Activated CD8-positive, alpha-beta memory T cell treated with anti-CD3 and anti-CD28 coated beads, Interleukin-2, amount 10 ng/mL, durations not matched to agents 7 days and 5 days (primary cell): Measurements from ENCODE around the gene CWC27. TPM values are rescaled to one million over a fixed set of nuclear protein-coding genes. Genes with fewer than 3 reads are reported as not detected.
A peak's percentile ranks its signal among the peaks of the same experiment; 100 is the strongest.

ENCODE experiments used
- ATAC-seq: fragments of 150-1000 bp; cut with Tn5 transposase; one replicate; pipeline ENCODE4 v1.10.0; 2021; ENCODE audit warnings: moderate library complexity
- CTCF ChIA-PET: fragments of 350-600 bp; sonication (Branson Sonifier 250); formaldehyde crosslinking; loops from one replicate; lab custom pipeline; 2021; ENCODE audit warnings: antibody characterized with exemption; lab: Charles Lee
- DNase-seq: peaks from one replicate; pipeline ENCODE4 v3.0.0-alpha.2; 2020
- H3K27ac Mint-ChIP-seq: one replicate; pipeline ENCODE4 v1.8.0; 2021; ENCODE audit warnings: mild to moderate bottlenecking, mixed read lengths
- H3K27me3 Mint-ChIP-seq: one replicate; pipeline ENCODE4 v1.8.0; 2021; ENCODE audit warnings: mixed read lengths
- H3K36me3 Mint-ChIP-seq: one replicate; pipeline ENCODE4 v1.8.0; 2021; ENCODE audit warnings: mild to moderate bottlenecking, mixed read lengths
- H3K4me1 Mint-ChIP-seq: one replicate; pipeline ENCODE4 v1.8.0; 2021; ENCODE audit warnings: mixed read lengths
- H3K4me3 Mint-ChIP-seq: one replicate; pipeline ENCODE4 v1.8.0; 2021; ENCODE audit warnings: mild to moderate bottlenecking, moderate library complexity, mixed read lengths
- H3K9me3 Mint-ChIP-seq: one replicate; pipeline ENCODE4 v1.8.0; 2022; ENCODE audit warnings: low read depth, mixed read lengths
- total RNA-seq, 2 experiments: library from RNA; stranded (reverse); gene quantifications; one replicate each; pipeline ENCODE4 v1.2.3, GENCODE V29; 2021

CWC27 gene, protein sequence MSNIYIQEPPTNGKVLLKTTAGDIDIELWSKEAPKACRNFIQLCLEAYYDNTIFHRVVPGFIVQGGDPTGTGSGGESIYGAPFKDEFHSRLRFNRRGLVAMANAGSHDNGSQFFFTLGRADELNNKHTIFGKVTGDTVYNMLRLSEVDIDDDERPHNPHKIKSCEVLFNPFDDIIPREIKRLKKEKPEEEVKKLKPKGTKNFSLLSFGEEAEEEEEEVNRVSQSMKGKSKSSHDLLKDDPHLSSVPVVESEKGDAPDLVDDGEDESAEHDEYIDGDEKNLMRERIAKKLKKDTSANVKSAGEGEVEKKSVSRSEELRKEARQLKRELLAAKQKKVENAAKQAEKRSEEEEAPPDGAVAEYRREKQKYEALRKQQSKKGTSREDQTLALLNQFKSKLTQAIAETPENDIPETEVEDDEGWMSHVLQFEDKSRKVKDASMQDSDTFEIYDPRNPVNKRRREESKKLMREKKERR
- 10 to 100 TPM; 24.2 to 27.0 TPM for total RNA-seq

DNA sequence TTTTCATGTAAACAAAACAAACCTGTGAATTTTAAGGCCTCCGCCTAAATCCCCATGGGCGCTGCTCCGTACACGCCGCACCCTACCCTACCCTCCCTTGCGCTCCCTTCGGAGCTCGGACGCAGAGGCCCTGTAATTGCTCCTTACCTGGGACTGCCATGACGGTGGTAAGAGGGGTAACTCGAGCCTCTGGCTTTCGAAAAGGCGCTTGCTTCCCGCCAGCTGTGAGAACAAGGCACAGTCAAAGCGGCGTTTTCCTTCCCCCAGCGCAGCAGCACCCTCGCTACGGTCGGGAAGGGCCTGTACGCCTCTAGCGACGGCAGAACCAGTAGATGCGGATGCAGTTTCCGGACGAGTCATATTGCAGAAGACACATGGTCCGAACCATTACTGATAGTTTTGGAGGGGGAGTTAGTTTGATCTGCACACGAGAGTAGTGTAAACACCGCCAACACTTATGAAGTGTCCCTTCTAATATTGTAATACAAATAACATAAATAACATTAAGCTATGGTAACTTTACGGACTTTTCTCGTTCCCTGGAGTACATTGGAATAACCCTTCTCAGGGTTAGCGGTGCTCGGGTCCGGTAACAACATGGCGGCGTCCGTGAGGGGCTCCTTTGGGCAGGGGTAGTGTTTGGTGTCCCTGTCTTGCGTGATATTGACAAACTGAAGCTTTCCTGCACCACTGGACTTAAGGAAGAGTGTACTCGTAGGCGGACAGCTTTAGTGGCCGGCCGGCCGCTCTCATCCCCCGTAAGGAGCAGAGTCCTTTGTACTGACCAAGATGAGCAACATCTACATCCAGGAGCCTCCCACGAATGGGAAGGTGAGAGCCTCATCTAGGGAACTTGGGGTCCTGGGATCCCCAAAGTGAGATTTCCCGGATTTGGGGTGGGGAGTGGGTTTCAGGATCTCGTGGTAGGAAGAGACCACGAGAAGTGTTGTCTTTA, at the start of gene CWC27, which contains the start of gene SREK1IP1:
CWC27 (plus strand) TSS at position 573 of the 955 bp plus-strand sequence; CDS start at position 790, 217 bp downstream.
SREK1IP1 (minus strand) TSS at position 334 of the 955 bp plus-strand sequence; CDS start at position 160, 174 bp downstream.
- H3K36me3 Mint-ChIP-seq: peaks cover 8% of the 10 kb centered on the region
- H3K27me3 Mint-ChIP-seq: no peaks in the 10 kb centered on the region
- peak; percentile 96 for ATAC-seq
- peak within 1 kb of the TSS; percentile 96 for H3K4me3 Mint-ChIP-seq
- DNase-seq: peak; percentile 91
- CTCF ChIA-PET: interaction anchor here (1.2 to 2.8 kb wide), 5 partner anchors 10 to 715 kb away, joined by 3 to 21 read pairs (median 3); no protein-coding TSS in a partner anchor
- H3K4me1 Mint-ChIP-seq: peaks cover 41% of the 10 kb centered on the region
- H3K27ac Mint-ChIP-seq: peak within 1 kb of the TSS; percentile 95
- H3K9me3 Mint-ChIP-seq: no peaks in the 10 kb centered on the region

DNA sequence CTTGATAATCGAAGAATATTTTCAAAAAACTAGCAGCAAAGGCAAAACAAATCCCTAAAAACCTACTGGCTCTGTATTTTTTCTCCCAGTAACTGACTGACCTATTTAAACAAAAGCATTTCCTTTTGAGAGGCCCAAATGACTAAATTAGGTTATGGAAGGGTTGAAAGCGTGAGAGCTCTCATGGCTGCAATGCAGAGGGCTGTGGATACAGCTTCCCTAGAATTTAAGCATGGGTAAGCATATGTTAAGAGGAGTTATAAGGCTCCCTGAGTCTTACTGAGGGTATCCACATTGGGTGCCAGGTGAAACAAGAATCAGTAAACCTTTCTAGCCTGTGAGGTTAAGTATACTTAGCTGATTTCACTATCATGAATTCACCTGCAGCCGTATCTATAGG, 46.1 kb upstream of the CWC27 start:
- no peaks in the 10 kb centered on the region for H3K27me3 Mint-ChIP-seq
- no peaks in the 10 kb centered on the region for H3K9me3 Mint-ChIP-seq
- H3K4me3 Mint-ChIP-seq: no peak overlapping the region
- peaks cover 3% of the 10 kb centered on the region for H3K4me1 Mint-ChIP-seq
- DNase-seq: no peak
- no peak for ATAC-seq
- no peak overlapping the region for H3K27ac Mint-ChIP-seq
- CTCF ChIA-PET: no interaction called here
- H3K36me3 Mint-ChIP-seq: peaks cover 19% of the 10 kb centered on the region

DNA sequence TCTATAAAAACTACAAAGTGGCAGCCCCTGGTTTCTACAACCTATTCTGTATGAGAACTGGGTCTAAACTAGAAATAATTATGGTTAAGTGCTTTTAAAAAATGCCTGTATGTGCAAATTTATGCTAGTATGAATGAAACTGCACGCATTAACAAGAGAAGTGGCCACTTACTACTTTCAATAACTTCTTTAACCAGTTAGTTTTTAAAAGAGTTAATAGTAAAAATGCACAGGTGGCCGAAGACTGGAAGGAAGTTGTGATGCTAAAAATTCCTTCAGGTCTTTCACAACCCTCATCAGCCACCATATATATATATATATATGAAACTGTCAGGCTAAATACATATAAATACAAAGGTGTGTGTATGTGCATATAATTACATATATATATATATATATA, 41.6 kb upstream of the CWC27 start:
- Mint-ChIP-seq H3K27me3 (no peaks in the 10 kb centered on the region), H3K36me3 (peaks cover 29% of the 10 kb centered on the region), H3K4me3 (no peak overlapping the region), H3K4me1 (peaks cover 2% of the 10 kb centered on the region), H3K9me3 (no peaks in the 10 kb centered on the region), H3K27ac (no peak overlapping the region)
- ATAC-seq (no peak), DNase-seq (no peak)
- CTCF ChIA-PET: no interaction called here

DNA sequence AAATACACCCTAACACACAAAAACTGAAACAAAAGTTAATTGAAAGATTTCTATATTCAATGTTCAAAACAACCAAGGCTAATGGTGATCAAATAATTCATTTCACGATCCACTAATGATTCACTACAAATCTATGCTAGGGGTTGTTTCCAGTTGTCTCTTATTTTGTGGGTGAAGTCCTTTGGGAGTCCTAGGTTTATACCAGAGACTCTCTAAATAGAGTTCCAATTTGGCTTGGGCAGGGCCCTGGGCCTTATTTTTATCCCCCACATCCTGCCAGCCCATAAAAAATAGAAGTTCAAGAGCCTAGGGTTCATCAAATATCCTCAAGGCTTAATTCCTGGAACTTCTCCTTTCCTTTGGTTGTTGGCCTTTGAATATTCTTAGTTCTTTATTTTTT, 26.3 kb upstream of the CWC27 start:
- Mint-ChIP-seq H3K9me3 (no peaks in the 10 kb centered on the region), H3K36me3 (peaks cover 18% of the 10 kb centered on the region), H3K27me3 (no peaks in the 10 kb centered on the region), H3K4me1 (peaks cover 1% of the 10 kb centered on the region), H3K27ac (no peak overlapping the region), H3K4me3 (no peak overlapping the region)
- ATAC-seq (no peak), DNase-seq (no peak)
- CTCF ChIA-PET: no interaction called here

DNA sequence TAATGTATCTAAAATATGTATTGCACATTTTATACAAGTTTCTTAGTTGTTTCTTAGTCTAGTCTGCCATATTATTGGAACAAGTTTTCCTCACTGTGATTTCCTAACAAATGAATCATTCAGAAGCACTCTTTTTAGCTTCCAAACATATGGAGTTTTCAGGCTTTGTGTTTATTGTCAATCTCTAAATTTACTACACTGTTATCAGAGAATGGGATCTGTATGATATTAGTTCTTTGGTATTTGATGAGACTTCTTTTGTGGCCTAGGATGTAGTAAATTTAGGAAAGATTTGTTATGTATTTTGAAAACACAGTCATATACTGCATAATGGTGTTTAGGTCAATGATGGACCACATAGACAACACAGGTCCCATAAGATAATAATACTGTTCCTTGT, 25.9 kb upstream of the CWC27 start:
- CTCF ChIA-PET: no interaction called here
- Mint-ChIP-seq H3K36me3 (peaks cover 18% of the 10 kb centered on the region), H3K4me1 (peaks cover 1% of the 10 kb centered on the region), H3K27me3 (no peaks in the 10 kb centered on the region), H3K4me3 (no peak overlapping the region), H3K9me3 (no peaks in the 10 kb centered on the region), H3K27ac (no peak overlapping the region)
- DNase-seq: no peak
- ATAC-seq: no peak

DNA sequence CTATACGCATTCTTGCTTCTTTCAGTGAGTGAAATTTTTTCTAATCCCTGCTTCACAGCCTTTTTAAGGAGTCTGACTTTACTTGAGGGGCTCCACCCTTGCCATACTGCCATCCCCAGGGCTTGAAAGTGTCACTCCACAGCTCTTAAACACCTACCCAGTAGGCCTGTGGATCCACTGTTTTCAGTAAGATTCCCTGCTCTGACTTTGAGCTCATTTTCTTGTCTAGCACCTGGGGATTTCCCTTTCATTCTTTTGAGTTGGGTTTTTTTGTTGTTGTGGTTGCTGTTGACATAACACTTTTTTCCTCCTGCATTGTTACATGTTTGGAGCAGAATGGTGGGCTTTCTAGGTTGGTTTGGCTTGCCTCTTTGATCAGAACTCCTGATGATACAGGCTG, 23.8 kb upstream of the CWC27 start:
- ATAC-seq (no peak), DNase-seq (no peak)
- peaks cover 1% of the 10 kb centered on the region for H3K4me1 Mint-ChIP-seq
- H3K4me3 Mint-ChIP-seq: no peak overlapping the region
- no peak overlapping the region for H3K27ac Mint-ChIP-seq
- H3K27me3 Mint-ChIP-seq: no peaks in the 10 kb centered on the region
- CTCF ChIA-PET: no interaction called here
- peaks cover 13% of the 10 kb centered on the region for H3K36me3 Mint-ChIP-seq
- no peaks in the 10 kb centered on the region for H3K9me3 Mint-ChIP-seq

DNA sequence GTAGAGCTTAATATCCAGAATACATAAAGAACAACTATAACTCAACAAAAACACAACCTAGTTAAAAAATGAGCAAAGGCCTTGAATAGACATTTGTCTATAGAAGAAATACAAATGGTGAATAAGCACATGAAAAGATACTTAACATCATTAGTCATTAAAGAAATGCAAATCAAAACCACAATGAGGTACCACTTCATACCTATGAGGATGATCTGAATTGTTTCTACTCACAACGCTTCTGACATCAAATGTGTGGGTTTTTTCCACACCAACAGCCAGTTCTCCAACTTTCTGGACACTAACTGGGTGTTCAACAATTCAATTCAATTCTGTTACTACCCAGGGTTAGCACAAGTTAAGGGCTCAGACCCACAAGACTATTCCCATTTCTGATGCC, 22.3 kb upstream of the CWC27 start:
- Mint-ChIP-seq H3K27me3 (no peaks in the 10 kb centered on the region), H3K27ac (no peak overlapping the region), H3K36me3 (peaks cover 12% of the 10 kb centered on the region), H3K9me3 (no peaks in the 10 kb centered on the region), H3K4me3 (no peak overlapping the region), H3K4me1 (peaks cover 1% of the 10 kb centered on the region)
- no peak for DNase-seq
- CTCF ChIA-PET: no interaction called here
- no peak for ATAC-seq

DNA sequence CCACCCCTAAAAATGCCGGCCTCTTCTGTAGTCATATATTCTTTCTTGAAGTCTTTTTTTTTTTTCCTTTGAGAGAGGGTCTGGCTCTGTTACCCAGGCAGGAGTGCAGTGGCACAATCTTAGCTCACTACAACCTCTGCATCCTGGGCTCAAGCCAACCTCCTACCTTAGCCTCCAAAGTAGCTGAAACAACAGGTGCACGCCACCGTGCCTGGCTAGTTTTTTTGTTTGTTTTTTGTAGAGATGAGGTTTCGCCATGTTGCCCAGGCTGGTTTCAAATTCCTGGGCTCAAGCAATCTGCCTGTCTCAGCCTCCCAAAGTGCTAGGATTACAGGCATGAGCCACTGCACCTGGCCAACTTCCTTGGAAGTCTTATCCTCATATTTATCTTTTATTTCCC, 19.3 kb upstream of the CWC27 start:
- H3K4me1 Mint-ChIP-seq: peaks cover 1% of the 10 kb centered on the region
- no peak for DNase-seq
- no peak overlapping the region for H3K27ac Mint-ChIP-seq
- H3K36me3 Mint-ChIP-seq: peaks cover 15% of the 10 kb centered on the region
- H3K27me3 Mint-ChIP-seq: no peaks in the 10 kb centered on the region
- no peaks in the 10 kb centered on the region for H3K9me3 Mint-ChIP-seq
- CTCF ChIA-PET: interaction anchor here (1.1 kb wide), 1 partner anchor 8 kb away, joined by 3 read pairs; no protein-coding TSS in a partner anchor
- no peak for ATAC-seq
- H3K4me3 Mint-ChIP-seq: no peak overlapping the region

DNA sequence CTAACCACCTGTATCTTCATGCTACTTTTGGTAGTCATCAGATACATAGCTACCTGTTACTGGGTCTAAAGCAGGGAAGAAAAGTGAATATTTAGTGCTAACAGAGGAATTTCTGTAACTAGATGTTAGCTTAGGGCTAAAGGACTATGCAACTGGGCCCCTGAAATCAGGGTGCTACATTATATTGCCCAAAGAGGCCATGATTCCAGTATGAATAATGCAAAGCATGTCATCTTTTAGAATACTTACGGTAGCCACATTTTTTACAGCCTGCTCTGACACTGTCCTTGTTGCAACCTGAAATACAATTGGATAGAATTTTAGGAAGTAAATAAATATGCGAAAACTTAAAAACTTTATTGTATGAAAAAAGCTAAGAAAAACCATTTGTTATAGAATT, 14.7 kb upstream of the CWC27 start:
- H3K4me1 Mint-ChIP-seq: no peaks in the 10 kb centered on the region
- H3K27me3 Mint-ChIP-seq: no peaks in the 10 kb centered on the region
- ATAC-seq (no peak), DNase-seq (no peak)
- no peaks in the 10 kb centered on the region for H3K9me3 Mint-ChIP-seq
- CTCF ChIA-PET: no interaction called here
- H3K4me3 Mint-ChIP-seq: no peak overlapping the region
- H3K36me3 Mint-ChIP-seq: peaks cover 14% of the 10 kb centered on the region
- H3K27ac Mint-ChIP-seq: no peak overlapping the region

DNA sequence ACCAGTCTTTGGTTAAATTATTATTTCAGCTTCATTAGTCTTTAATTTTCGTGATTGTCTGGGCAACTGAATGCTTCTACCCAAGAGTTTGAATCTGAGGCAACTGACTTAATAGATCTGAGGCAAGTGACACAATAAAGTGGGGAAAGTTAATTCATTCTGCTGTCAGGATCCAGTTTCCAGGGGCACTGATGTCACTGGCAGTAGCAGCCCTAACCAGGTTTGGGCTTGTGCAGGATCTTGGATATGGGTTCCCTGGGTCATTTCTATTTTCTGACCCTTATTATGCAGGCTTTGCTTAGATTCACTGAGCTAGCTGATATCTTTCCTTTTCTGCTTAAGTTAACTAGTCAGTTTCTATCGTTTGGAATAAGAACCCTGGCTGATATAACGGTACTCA, 9.8 kb upstream of the CWC27 start:
- no peak overlapping the region for H3K27ac Mint-ChIP-seq
- H3K9me3 Mint-ChIP-seq: no peaks in the 10 kb centered on the region
- CTCF ChIA-PET: no interaction called here
- ATAC-seq (no peak), DNase-seq (no peak)
- H3K27me3 Mint-ChIP-seq: no peaks in the 10 kb centered on the region
- peaks cover 2% of the 10 kb centered on the region for H3K4me1 Mint-ChIP-seq
- H3K4me3 Mint-ChIP-seq: no peak overlapping the region
- peaks cover 14% of the 10 kb centered on the region for H3K36me3 Mint-ChIP-seq

DNA sequence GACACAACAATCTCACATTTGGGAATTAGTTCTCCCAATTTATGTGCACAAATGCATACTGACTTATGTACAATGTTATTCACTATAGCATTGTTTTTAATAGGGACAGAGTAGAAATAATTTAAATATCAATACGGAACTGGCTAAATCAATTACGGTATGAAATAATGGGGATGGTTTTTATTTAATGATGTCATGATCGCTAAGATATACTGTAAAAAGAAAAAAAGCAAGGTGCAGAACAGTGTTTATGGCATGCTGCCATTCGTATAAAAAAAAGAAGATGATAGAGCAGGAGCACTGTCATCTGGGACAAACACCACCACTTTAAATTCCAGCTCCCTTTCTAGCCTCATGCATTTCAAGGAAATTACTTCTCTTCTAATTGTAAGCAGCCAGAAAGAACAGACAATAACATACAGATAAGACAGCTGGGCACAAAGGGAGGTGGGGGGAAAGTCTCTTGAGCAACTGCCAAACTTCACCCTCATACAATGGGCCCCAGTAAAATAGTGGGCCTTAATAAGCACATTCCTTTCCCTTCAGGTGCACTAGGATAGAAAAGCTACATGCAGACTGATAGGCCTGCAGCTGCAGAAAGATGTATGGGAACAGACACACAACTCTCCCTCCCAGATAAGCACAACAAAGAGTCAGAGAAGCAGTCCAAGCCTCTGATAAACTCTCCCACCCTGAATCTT, 8.6 kb upstream of the CWC27 start:
- peaks cover 19% of the 10 kb centered on the region for H3K36me3 Mint-ChIP-seq
- ATAC-seq: no peak

DNA sequence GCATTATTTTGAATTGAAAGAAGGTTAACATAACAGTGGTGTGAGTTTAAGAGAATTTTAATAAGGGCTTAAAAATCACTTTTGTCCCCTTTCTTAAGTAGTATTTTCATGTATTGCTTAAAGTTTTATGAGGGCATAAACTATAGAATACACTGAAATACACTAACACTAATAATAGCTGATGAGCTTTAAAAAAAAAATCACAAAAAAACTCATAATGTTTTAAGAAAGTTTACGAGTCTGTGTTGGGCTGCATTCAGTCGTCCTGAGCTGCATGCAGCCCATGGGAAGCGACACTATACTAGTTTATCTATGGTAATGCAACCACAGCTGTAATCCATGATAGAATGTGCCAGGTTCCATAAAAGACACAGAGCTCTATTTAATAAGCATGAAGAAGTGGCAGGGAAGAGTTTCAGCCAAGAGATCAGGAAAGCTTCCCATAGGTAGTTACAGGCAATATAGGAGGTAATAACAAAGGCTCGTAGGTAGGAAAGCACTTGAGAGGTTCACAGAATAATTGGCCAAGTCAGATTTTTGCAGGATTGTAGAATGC, 4.7 kb upstream of the CWC27 start:
- Mint-ChIP-seq H3K4me1 (peaks cover 23% of the 10 kb centered on the region), H3K9me3 (no peaks in the 10 kb centered on the region), H3K27ac (no peak overlapping the region), H3K36me3 (peaks cover 13% of the 10 kb centered on the region), H3K4me3 (no peak overlapping the region), H3K27me3 (no peaks in the 10 kb centered on the region)
- CTCF ChIA-PET: no interaction called here
- ATAC-seq (no peak), DNase-seq (no peak)

More for the DNA sequence above, 8.6 kb upstream of the CWC27 start:
- H3K4me1 Mint-ChIP-seq: peaks cover 2% of the 10 kb centered on the region
- CTCF ChIA-PET: no interaction called here
- no peak overlapping the region for H3K27ac Mint-ChIP-seq
- no peaks in the 10 kb centered on the region for H3K9me3 Mint-ChIP-seq
- DNase-seq: no peak
- H3K27me3 Mint-ChIP-seq: no peaks in the 10 kb centered on the region
- H3K4me3 Mint-ChIP-seq: no peak overlapping the region
